IPS-18a (cell line): ENCODE measurements around the gene ITM2C.

Experiments
- H3K27ac ChIP-seq: one replicate; pipeline ENCODE4 v1.5.1; 2013; ENCODE audit warnings: low read length
- H3K27me3 ChIP-seq: one replicate; pipeline ENCODE4 v1.6.1; 2013; ENCODE audit warnings: mild to moderate bottlenecking, low read length; ENCODE audit not compliant: control insufficient read depth, insufficient read depth
- H3K36me3 ChIP-seq: one replicate; pipeline ENCODE4 v1.6.1; 2013; ENCODE audit warnings: low read depth, low read length; ENCODE audit not compliant: control insufficient read depth
- H3K4me1 ChIP-seq: one replicate; pipeline ENCODE4 v1.6.1; 2013; ENCODE audit warnings: low read depth, low read length; ENCODE audit not compliant: control insufficient read depth
- H3K4me3 ChIP-seq: one replicate; pipeline ENCODE4 v1.5.1; 2013; ENCODE audit warnings: low read length
- H3K9ac ChIP-seq: one replicate; pipeline ENCODE4 v1.6.1; 2013; ENCODE audit warnings: mild to moderate bottlenecking, low read length, moderate library complexity
- H3K9me3 ChIP-seq: one replicate; pipeline ENCODE4 v1.6.1; 2013; ENCODE audit warnings: low read depth, low read length; ENCODE audit not compliant: control insufficient read depth

ITM2C gene

GRCh38 chr2:230898016-230898712 lies 33.4 kb downstream of the ITM2C start:
- no peak overlapping the region for H3K9ac ChIP-seq
- H3K36me3 ChIP-seq = no peaks in the 10 kb centered on the region
- no peak overlapping the region for H3K27ac ChIP-seq
- no peaks in the 10 kb centered on the region for H3K9me3 ChIP-seq
- H3K27me3 ChIP-seq = no peaks in the 10 kb centered on the region
- H3K4me1 ChIP-seq = peaks cover 16% of the 10 kb centered on the region
- no peak overlapping the region for H3K4me3 ChIP-seq

GRCh38 chr2:230898713-230899091 lies 34.0 kb downstream of the ITM2C start:
- Histone ChIP-seq H3K9ac (no peak overlapping the region), H3K27ac (no peak overlapping the region), H3K4me3 (no peak overlapping the region), H3K27me3 (no peaks in the 10 kb centered on the region), H3K9me3 (no peaks in the 10 kb centered on the region), H3K4me1 (peaks cover 21% of the 10 kb centered on the region), H3K36me3 (no peaks in the 10 kb centered on the region)

GRCh38 chr2:230899287-230899686 lies 34.5 kb downstream of the ITM2C start:
- Histone ChIP-seq H3K9me3 (no peaks in the 10 kb centered on the region), H3K27me3 (peaks cover 5% of the 10 kb centered on the region), H3K36me3 (no peaks in the 10 kb centered on the region), H3K4me3 (no peak overlapping the region), H3K9ac (no peak overlapping the region), H3K4me1 (peaks cover 21% of the 10 kb centered on the region), H3K27ac (no peak overlapping the region)

- Histone ChIP-seq H3K36me3 (no peaks in the 10 kb centered on the region), H3K4me1 (peaks cover 22% of the 10 kb centered on the region), H3K4me3 (no peak overlapping the region)
These were observed 35.0 kb downstream of the ITM2C start for GRCh38 chr2:230899786-230900185.

GRCh38 chr2:230900336-230900995 lies 35.7 kb downstream of the ITM2C start:
- no peaks in the 10 kb centered on the region for H3K36me3 ChIP-seq
- peaks cover 8% of the 10 kb centered on the region for H3K27me3 ChIP-seq
- no peak overlapping the region for H3K4me3 ChIP-seq
- peaks cover 28% of the 10 kb centered on the region for H3K4me1 ChIP-seq
- H3K9me3 ChIP-seq = no peaks in the 10 kb centered on the region
- H3K27ac ChIP-seq = no peak overlapping the region
- H3K9ac ChIP-seq = no peak overlapping the region

More at GRCh38 chr2:230899786-230900185, 35.0 kb downstream of the ITM2C start:
- Histone ChIP-seq H3K9ac (no peak overlapping the region), H3K27me3 (peaks cover 8% of the 10 kb centered on the region), H3K9me3 (no peaks in the 10 kb centered on the region), H3K27ac (no peak overlapping the region)

- H3K9ac ChIP-seq = no peak overlapping the region
- peaks cover 10% of the 10 kb centered on the region for H3K27me3 ChIP-seq
- H3K4me1 ChIP-seq = peaks cover 34% of the 10 kb centered on the region
- no peaks in the 10 kb centered on the region for H3K36me3 ChIP-seq
- H3K4me3 ChIP-seq = no peak overlapping the region
- no peak overlapping the region for H3K27ac ChIP-seq
- no peaks in the 10 kb centered on the region for H3K9me3 ChIP-seq
These were observed 36.3 kb downstream of the ITM2C start for GRCh38 chr2:230901006-230901405.

GRCh38 chr2:230902180-230902899 lies 37.6 kb downstream of the ITM2C start:
- Histone ChIP-seq H3K36me3 (no peaks in the 10 kb centered on the region), H3K27ac (peak overlapping the region; percentile 1), H3K9me3 (no peaks in the 10 kb centered on the region), H3K4me1 (peaks cover 34% of the 10 kb centered on the region), H3K9ac (no peak overlapping the region), H3K27me3 (peaks cover 15% of the 10 kb centered on the region), H3K4me3 (peak overlapping the region; percentile 26)

GRCh38 chr2:230903231-230904150 lies 38.7 kb downstream of the ITM2C start:
- Histone ChIP-seq H3K4me3 (no peak overlapping the region), H3K9me3 (no peaks in the 10 kb centered on the region), H3K36me3 (no peaks in the 10 kb centered on the region), H3K27ac (no peak overlapping the region), H3K4me1 (peaks cover 34% of the 10 kb centered on the region), H3K27me3 (peaks cover 15% of the 10 kb centered on the region), H3K9ac (no peak overlapping the region)

- H3K4me3 ChIP-seq = no peak overlapping the region
- H3K9ac ChIP-seq = no peak overlapping the region
- peaks cover 27% of the 10 kb centered on the region for H3K4me1 ChIP-seq
- H3K27ac ChIP-seq = no peak overlapping the region
- no peaks in the 10 kb centered on the region for H3K9me3 ChIP-seq
- H3K27me3 ChIP-seq = peaks cover 15% of the 10 kb centered on the region
- no peaks in the 10 kb centered on the region for H3K36me3 ChIP-seq
These were observed 40.2 kb downstream of the ITM2C start for GRCh38 chr2:230904856-230905447.

GRCh38 chr2:230905448-230906421 lies 41.0 kb downstream of the ITM2C start:
- H3K4me1 ChIP-seq = peaks cover 27% of the 10 kb centered on the region
- H3K27ac ChIP-seq = no peak overlapping the region
- no peaks in the 10 kb centered on the region for H3K36me3 ChIP-seq
- peaks cover 15% of the 10 kb centered on the region for H3K27me3 ChIP-seq
- no peak overlapping the region for H3K9ac ChIP-seq
- H3K4me3 ChIP-seq = no peak overlapping the region
- no peaks in the 10 kb centered on the region for H3K9me3 ChIP-seq
